HG03139 (cell line): Measurements from ENCODE around the gene ERICH6.
"Not testable (repeated sequence)": the region's sequence is repeated elsewhere in the genome, so short reads cannot be mapped to it uniquely, and the experiment has no call there.

Experiments
- ATAC-seq: cut with Tn5 transposase; IDR thresholded peaks from one replicate; pipeline ENCODE4 v1.9.1; 2021; ENCODE audit not compliant: unreplicated experiment

The ERICH6 gene

GRCh38 chr3:150682279-150682678 is 21.4 kb downstream of the ERICH6 start:
- no peak for ATAC-seq

- ATAC-seq, result peak; percentile 95
Measured at GRCh38 chr3:150681057-150681456, 22.7 kb downstream of the ERICH6 start.

- no peak for ATAC-seq
Measured at GRCh38 chr3:150680562-150680961, 23.2 kb downstream of the ERICH6 start.

GRCh38 chr3:150675587-150675986 is 28.1 kb downstream of the ERICH6 start:
- ATAC-seq, result no peak

- ATAC-seq, result no peak
Measured at GRCh38 chr3:150673966-150674365, 29.8 kb downstream of the ERICH6 start.

- ATAC-seq, result no peak
Measured at GRCh38 chr3:150666167-150666566, 37.6 kb downstream of the ERICH6 start.

- no peak for ATAC-seq
Measured at GRCh38 chr3:150663461-150663860, 40.3 kb downstream of the ERICH6 start.

- no peak for ATAC-seq
Measured at GRCh38 chr3:150662410-150663200, 41.1 kb downstream of the ERICH6 start.

GRCh38 chr3:150656316-150656715 is 47.4 kb downstream of the ERICH6 start:
- ATAC-seq, result no peak

- peak; percentile 77 for ATAC-seq
Measured at GRCh38 chr3:150653110-150653561, 50.6 kb downstream of the ERICH6 start.

GRCh38 chr3:150640256-150640655 is 63.5 kb downstream of the ERICH6 start:
- ATAC-seq, result no peak

- ATAC-seq, result no peak
Measured at GRCh38 chr3:150639262-150639661, 64.5 kb downstream of the ERICH6 start.

- ATAC-seq, result no peak
Measured at GRCh38 chr3:150636258-150636657, 67.5 kb downstream of the ERICH6 start.

GRCh38 chr3:150635526-150635925 is 68.2 kb downstream of the ERICH6 start:
- no peak for ATAC-seq

- no peak for ATAC-seq
Measured at GRCh38 chr3:150635076-150635475, 68.6 kb downstream of the ERICH6 start.

- no peak for ATAC-seq
Measured at GRCh38 chr3:150631515-150632221, 72.1 kb downstream of the ERICH6 start.

GRCh38 chr3:150627557-150627956 is 76.2 kb downstream of the ERICH6 start:
- ATAC-seq, result no peak

GRCh38 chr3:150626148-150626930 is 77.4 kb downstream of the ERICH6 start:
- no peak for ATAC-seq

- ATAC-seq, result no peak
Measured at GRCh38 chr3:150623945-150624344, 79.8 kb downstream of the ERICH6 start.

GRCh38 chr3:150622955-150623354 is 80.8 kb downstream of the ERICH6 start:
- ATAC-seq, result not testable (repeated sequence)

GRCh38 chr3:150620002-150620689 is 83.6 kb downstream of the ERICH6 start:
- no peak for ATAC-seq
